Heart left ventricle (tissue), 16 donors: ENCODE data around the gene RAPGEF3. TPM values are rescaled to one million over a fixed set of nuclear protein-coding genes. Genes with fewer than 3 reads are reported as not detected.

Experiments
- ATAC-seq, 4 donors: fragments of 200-7000 bp; cut with Tn5 transposase; one replicate each; pipeline ENCODE4 v1.9.1; 2020 to 2022; ENCODE audit warnings: moderate library complexity in 4 of 4, mild to moderate bottlenecking in 3 of 4, moderate number of reproducible peaks in 1 of 4
- DNase-seq, 5 donors: peaks; one replicate each; pipeline ENCODE4 v3.0.0-alpha.2; 2020
- H3K27ac ChIP-seq, 12 donors: fragments of 200-600 bp; sonication (generic) in 4 of 12; one replicate each; pipeline versions ENCODE4 v1.5.0 to v1.8.0; 2016 to 2022; ENCODE audit warnings: mild to moderate bottlenecking in 2 of 12
- H3K27me3 ChIP-seq, 9 donors: fragments of 200-600 bp; sonication (generic) in 2 of 9; one replicate each; pipeline versions ENCODE4 v1.5.1 to v1.8.0; 2016 to 2022; ENCODE audit warnings: mild to moderate bottlenecking in 3 of 9
- H3K36me3 ChIP-seq, 9 donors: fragments of 200-600 bp; sonication (generic) in 2 of 9; one replicate each; pipeline versions ENCODE4 v1.5.0 to v1.8.0; 2018 to 2022; ENCODE audit warnings: mild to moderate bottlenecking in 2 of 9
- H3K4me1 ChIP-seq, 12 donors: fragments of 200-600 bp; sonication (generic) in 4 of 12; one replicate each; pipeline versions ENCODE4 v1.5.0 to v1.8.0; 2016 to 2022; ENCODE audit warnings: mild to moderate bottlenecking in 3 of 12
- H3K4me3 ChIP-seq, 12 donors: fragments of 200-600 bp; sonication (generic) in 4 of 12; one replicate each; pipeline versions ENCODE4 v1.5.0 to v1.8.0; 2017 to 2022; ENCODE audit warnings: mild to moderate bottlenecking in 9 of 12, moderate library complexity in 4 of 12
- H3K9me3 ChIP-seq, 12 donors: fragments of 200-600 bp; sonication (generic) in 4 of 12; one replicate each; pipeline versions ENCODE4 v1.5.0 to v1.8.0; 2016 to 2022; ENCODE audit warnings: mild to moderate bottlenecking in 1 of 12
- CTCF ChIP-seq, 12 donors: fragments of 200-600 bp; sonication (generic) in 4 of 12; IDR thresholded peaks; one replicate each; pipeline versions ENCODE4 v1.5.0 to v1.8.0; 2018 to 2022; ENCODE audit warnings: antibody characterized with exemption in 12 of 12, mild to moderate bottlenecking in 5 of 12
- POLR2A ChIP-seq, 2 donors: fragments of 450-650 bp; IDR thresholded peaks; one replicate each; pipeline ENCODE4 v1.6.1; 2017; ENCODE audit warnings: antibody characterized with exemption in 2 of 2, mild to moderate bottlenecking in 2 of 2, moderate library complexity in 2 of 2
- WGBS, 4 donors: extraction: QIAGEN DNeasy Blood & Tissue Kit in 2 of 4; methylation state at CpG; one replicate each; pipeline versions ENCODE4 v1.1.5 to v1.1.7; 2013 to 2018; 5-methylcytosine and 5-hydroxymethylcytosine counted together
- intact Hi-C, 10 donors: fragments of 100-400 bp; cut with DNase I; formaldehyde crosslinking; loops; one replicate each; pipeline versions ENCODE4 v1.11.1 to v1.14.2; 2022
- long read RNA-seq, 3 donors: library from polyadenylated mRNA; unstranded; transcript quantifications; one replicate each; pipeline ENCODE4 v2.0.0, GENCODE V29; 2020 to 2021
- polyA plus RNA-seq, 2 donors: library from polyadenylated mRNA; stranded (reverse); fragments of 200-250 nt; gene quantifications; one replicate each; pipeline ENCODE4 v1.2.3, GENCODE V29; 2013
- total RNA-seq, 9 donors: library from RNA; depleted of rRNA in 2 of 9; stranded (reverse); fragments of >200 nt in 2 of 9; fragmentation: NEBNext Ultra II Directional in 3 of 9; extraction: Animal tissue kit (Norgen Biotek cat#: 25700) in 3 of 9; gene quantifications; one replicate each; pipeline versions ENCODE4 v1.1.0 to v1.2.4, GENCODE V29; 2016 to 2023
- donor health status: ischemic (EF 13 %, LVEDD 7.1; RV severe dilation, severe dysfunction).
- donor health status: healthy with polysubstance abuse.
- donor health status: DM: no; HTN: yes; CAD: no.
- donor health status: DM: no; HTN: no; CAD: no.
- donor health status: ischemic (EF 25% LVEDD 6.9; RV normal size, moderate dysfunction).
- donor health status: ischemic (EF 25% LVEDD 5.7; RV mildly dilated, moderate dysfunction).
- donor health status: healthy.
- donor health status: DM: yes; HTN: yes; CAD: no.
- donor health status: ischemic (EF 35%, LVEDD 5.7; RV mildly dilated, moderate dysfunction).
- donor health status: nonischemic (EF 11% LVEDD 7.7; RV severe dilation, severe dysfunction).
- donor health status: DM: yes; HTN: yes; CAD: no.
- donor health status: PGD.
- donor health status: ischemic (EF 29% LVEDD 5.4; RV normal size, mild dysfunction).
- donor health status: nonischemic (EF 23%, LVEDD 6.1; RV moderate dilation, normal function).

RAPGEF3 gene, protein sequence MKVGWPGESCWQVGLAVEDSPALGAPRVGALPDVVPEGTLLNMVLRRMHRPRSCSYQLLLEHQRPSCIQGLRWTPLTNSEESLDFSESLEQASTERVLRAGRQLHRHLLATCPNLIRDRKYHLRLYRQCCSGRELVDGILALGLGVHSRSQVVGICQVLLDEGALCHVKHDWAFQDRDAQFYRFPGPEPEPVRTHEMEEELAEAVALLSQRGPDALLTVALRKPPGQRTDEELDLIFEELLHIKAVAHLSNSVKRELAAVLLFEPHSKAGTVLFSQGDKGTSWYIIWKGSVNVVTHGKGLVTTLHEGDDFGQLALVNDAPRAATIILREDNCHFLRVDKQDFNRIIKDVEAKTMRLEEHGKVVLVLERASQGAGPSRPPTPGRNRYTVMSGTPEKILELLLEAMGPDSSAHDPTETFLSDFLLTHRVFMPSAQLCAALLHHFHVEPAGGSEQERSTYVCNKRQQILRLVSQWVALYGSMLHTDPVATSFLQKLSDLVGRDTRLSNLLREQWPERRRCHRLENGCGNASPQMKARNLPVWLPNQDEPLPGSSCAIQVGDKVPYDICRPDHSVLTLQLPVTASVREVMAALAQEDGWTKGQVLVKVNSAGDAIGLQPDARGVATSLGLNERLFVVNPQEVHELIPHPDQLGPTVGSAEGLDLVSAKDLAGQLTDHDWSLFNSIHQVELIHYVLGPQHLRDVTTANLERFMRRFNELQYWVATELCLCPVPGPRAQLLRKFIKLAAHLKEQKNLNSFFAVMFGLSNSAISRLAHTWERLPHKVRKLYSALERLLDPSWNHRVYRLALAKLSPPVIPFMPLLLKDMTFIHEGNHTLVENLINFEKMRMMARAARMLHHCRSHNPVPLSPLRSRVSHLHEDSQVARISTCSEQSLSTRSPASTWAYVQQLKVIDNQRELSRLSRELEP
- total RNA-seq (10 to 100 TPM; 14.5 to 47.8 (median 23.9) TPM), polyA plus RNA-seq (10 to 100 TPM; 18.6 to 62.1 TPM)
- long read RNA-seq, donor 1, full-length matches to known transcripts = 2 of 22 reads
- long read RNA-seq, donor 1, partial matches to known transcripts = 8 of 22 reads
- long read RNA-seq, donor 1, other reads (novel, unspliced or antisense) = 12 of 22 reads
- long read RNA-seq, donor 2, full-length matches to known transcripts = 8 of 27 reads
- long read RNA-seq, donor 2, partial matches to known transcripts = 8 of 27 reads
- long read RNA-seq, donor 2, other reads (novel, unspliced or antisense) = 11 of 27 reads
- long read RNA-seq, donor 3, full-length matches to known transcripts = 4 of 18 reads
- long read RNA-seq, donor 3, partial matches to known transcripts = 6 of 18 reads
- long read RNA-seq, donor 3, other reads (novel, unspliced or antisense) = 8 of 18 reads

DNA sequence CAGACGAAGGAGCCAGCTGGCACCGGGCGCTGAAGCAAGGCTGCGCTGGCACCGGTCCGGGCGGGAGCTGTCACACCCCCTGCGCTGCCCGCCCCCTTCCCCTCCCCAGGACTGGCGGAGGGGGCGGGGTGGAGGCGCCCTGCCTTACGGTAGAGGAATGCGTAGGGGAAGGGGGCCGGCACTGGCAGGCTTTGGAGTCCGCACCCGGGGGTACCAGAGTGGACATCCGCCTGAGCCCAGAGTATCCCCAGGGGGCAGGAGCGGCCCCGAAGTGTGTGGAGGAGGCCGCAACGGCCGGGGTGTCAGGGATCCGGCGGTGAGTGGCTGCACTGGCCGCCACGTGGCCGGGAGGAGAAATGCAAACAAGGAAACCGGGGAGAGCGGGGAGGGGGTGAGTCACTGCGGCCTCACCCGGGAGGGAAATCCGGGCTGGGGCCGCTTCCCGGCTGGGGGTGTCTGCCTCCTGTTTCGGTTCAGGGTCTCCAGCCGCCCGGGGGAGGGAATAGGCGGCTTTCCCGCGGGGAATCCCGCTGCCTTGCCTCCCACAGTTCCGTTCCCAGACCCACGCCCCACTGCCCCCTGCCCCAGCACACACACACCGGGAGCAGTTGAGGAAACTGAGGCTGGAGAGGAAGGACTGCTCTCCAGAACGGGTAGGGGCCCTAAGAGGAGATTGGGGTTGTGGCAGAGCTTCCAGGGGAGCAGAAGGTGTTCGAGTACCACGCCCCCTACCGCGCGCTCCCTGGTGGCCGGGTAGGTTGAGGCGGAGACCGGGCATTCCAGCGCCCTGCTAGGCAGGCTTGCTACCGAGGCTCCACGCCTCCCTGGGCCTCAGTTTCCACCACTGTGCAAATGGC, at the start of gene RAPGEF3:
TSS of gene RAPGEF3 (minus strand) at position 47 of the 857 bp plus-strand sequence. CDS start 324 bp downstream, outside the sequence.
- Histone ChIP-seq H3K4me3 (peak within 1 kb of the TSS; percentile 42 to 76 (median 64)), H3K27ac (peak within 1 kb of the TSS; percentile 64 to 90 (median 82)), H3K9me3 (no peaks in the 10 kb centered on the region), H3K36me3 (peaks cover 0 to 3% (median 0%) of the 10 kb centered on the region in 9 donors), H3K4me1 (peaks cover 4 to 70% (median 47%) of the 10 kb centered on the region in 12 donors), H3K27me3 (no peaks in the 10 kb centered on the region)
- 2 to 8% (median 3%) methylated on average over 34 to 57 of the region's 57 CpGs for WGBS, 4 donors
- intact Hi-C loops = loop anchor here in 5 of 10 donors (1.0 to 5.0 kb wide), 4 partner anchors 18 to 42 kb away; no protein-coding TSS in a partner anchor
- peak; percentile 27 to 62 (median 50) for TF ChIP-seq CTCF (IDR thresholded peaks at IDR 0.05)
- peak in 1 of 2 donors; percentile 7 for TF ChIP-seq POLR2A (IDR thresholded peaks at IDR 0.05)
- ATAC-seq = peak; percentile 76 to 90 (median 88)
- peak; percentile 89 to 93 (median 91) for DNase-seq

- peak; percentile 19 to 51 (median 26) for ATAC-seq
- peaks cover 49 to 100% (median 98%) of the 10 kb centered on the region in 12 donors for H3K4me1 ChIP-seq
- intact Hi-C loops = no loop called here
These were observed 49.4 kb upstream of the RAPGEF3 start for GRCh38 chr12:47808050-47808449.

More at GRCh38 chr12:47808050-47808449, 49.4 kb upstream of the RAPGEF3 start:
- no peaks in the 10 kb centered on the region for H3K9me3 ChIP-seq
- H3K36me3 ChIP-seq = peaks cover 0 to 18% (median 7%) of the 10 kb centered on the region in 9 donors
- TF ChIP-seq CTCF (IDR thresholded peaks at IDR 0.05) = no peak
- no peak for TF ChIP-seq POLR2A (IDR thresholded peaks at IDR 0.05)
- no peaks in the 10 kb centered on the region for H3K27me3 ChIP-seq
- DNase-seq = peak; percentile 65 to 78 (median 73)
- peak overlapping the region; percentile 37 to 99 (median 98) for H3K27ac ChIP-seq
- peak overlapping the region in 8 of 12 donors; percentile 1 to 31 (median 9) for H3K4me3 ChIP-seq
- 3 to 12% (median 5%) methylated on average over 5 to 9 of the region's 9 CpGs for WGBS, 4 donors
